Hepatocyte (in vitro differentiated cells): ENCODE results near the gene ITPR2.

Experiments
- CTCF ChIP-seq: fragments of 200-600 bp; sonication (generic); IDR thresholded peaks from 2 replicates; pipeline ENCODE4 v1.5.1; 2016; ENCODE audit warnings: antibody characterized with exemption, mild to moderate bottlenecking; ENCODE audit not compliant: poor library complexity
- EZH2 ChIP-seq: fragments of 200-600 bp; sonication (generic); IDR thresholded peaks from 2 replicates; pipeline ENCODE4 v1.6.1; 2016; ENCODE audit warnings: antibody characterized with exemption, mild to moderate bottlenecking, borderline replicate concordance
- EZH2phosphoT487 ChIP-seq: fragments of 200-600 bp; sonication (generic); IDR thresholded peaks from one replicate; pipeline ENCODE4 v1.6.1; 2018; ENCODE audit warnings: antibody characterized with exemption, mild to moderate bottlenecking, low read depth, moderate library complexity; ENCODE audit not compliant: unreplicated experiment, severe bottlenecking

DNA sequence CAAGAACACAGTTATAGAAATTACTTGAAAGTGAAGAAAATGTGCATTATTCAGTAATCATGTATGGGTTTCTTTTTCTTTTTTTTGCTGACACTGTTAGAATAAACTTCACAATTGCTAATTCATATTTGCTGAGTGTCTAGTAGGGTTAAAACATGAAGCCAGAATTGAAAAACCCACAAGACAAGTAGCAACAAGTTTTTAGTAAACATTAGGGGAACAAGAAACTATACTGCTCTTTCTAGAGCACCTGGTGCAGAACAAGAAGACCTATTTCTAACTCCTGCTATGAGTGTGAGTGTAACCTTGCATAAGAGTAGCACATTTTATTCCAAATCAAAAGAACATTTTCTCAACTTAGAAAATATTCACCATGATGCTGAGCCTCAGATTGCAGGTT, 83.2 kb downstream of the ITPR2 start:
- TF ChIP-seq CTCF (no peak), EZH2phosphoT487 (no peak), EZH2 (no peak)
